Liver (tissue), 3 donors: Measurements from ENCODE around the gene USP47.

Experiments used
- HNF4A ChIP-seq, 2 donors: conservative IDR thresholded peaks; 2 replicates each; pipeline ENCODE4 v1.6.1; 2016; ENCODE audit warnings: antibody characterized with exemption in 2 of 2, mild to moderate bottlenecking in 2 of 2
- HNF4G ChIP-seq: IDR thresholded peaks from 2 replicates; pipeline ENCODE4 v1.6.1; 2016; ENCODE audit warnings: antibody characterized with exemption
- NR2F2 ChIP-seq: IDR thresholded peaks from 2 replicates; pipeline ENCODE4 v1.6.1; 2016; ENCODE audit warnings: antibody characterized with exemption
- RAD21 ChIP-seq, 2 donors: IDR thresholded peaks; 2 replicates each; pipeline ENCODE4 v1.6.1; 2016; ENCODE audit warnings: antibody characterized with exemption in 2 of 2, mild to moderate bottlenecking in 2 of 2
- RXRA ChIP-seq, 2 donors: IDR thresholded peaks; 2 replicates each; pipeline ENCODE4 v1.6.1; 2017 to 2018; ENCODE audit warnings: antibody characterized with exemption in 2 of 2, mild to moderate bottlenecking in 1 of 2
- SP1 ChIP-seq: IDR thresholded peaks from 2 replicates; pipeline ENCODE4 v1.6.1; 2018; ENCODE audit warnings: antibody characterized with exemption, mild to moderate bottlenecking
- TAF1 ChIP-seq: conservative IDR thresholded peaks from 2 replicates; pipeline ENCODE4 v1.6.1; 2016; ENCODE audit warnings: antibody characterized with exemption, mild to moderate bottlenecking
- YY1 ChIP-seq: IDR thresholded peaks from 2 replicates; pipeline ENCODE4 v1.6.1; 2016; ENCODE audit warnings: antibody characterized with exemption, mild to moderate bottlenecking
- TF ChIP-seq, protein P1 (sequence below): fragments of 150-350 bp; IDR thresholded peaks from 2 replicates; pipeline ENCODE4 v1.5.1; 2017; ENCODE audit warnings: improper control_type of control experiment, low read depth, low read length; ENCODE audit not compliant: missing input control
- TF ChIP-seq, protein P2 (sequence below): IDR thresholded peaks from 2 replicates; pipeline ENCODE4 v1.6.1; 2016; ENCODE audit warnings: antibody characterized with exemption, mild to moderate bottlenecking
- donor health status: healthy.
- donor health status: healthy.

DNA sequence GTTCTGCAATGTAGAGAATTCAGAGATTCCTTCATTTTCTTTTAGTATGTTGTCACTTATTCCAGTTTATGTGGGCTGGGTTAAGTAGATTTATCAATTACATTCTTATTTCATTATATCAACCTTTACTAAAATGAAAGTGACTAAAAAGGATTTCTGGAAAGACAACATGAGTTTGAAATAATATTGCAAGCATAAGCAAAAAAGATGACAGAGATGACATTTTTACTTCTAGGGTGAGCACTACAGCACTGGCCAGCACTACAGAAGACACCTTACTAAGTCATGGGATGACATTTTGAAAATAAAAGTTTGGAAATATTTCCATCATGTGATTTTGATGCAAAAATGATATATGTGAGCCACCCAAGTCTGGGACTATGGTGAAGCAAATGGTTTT lies 2.1 kb upstream of the USP47 start:
- TF ChIP-seq, protein P1, sequence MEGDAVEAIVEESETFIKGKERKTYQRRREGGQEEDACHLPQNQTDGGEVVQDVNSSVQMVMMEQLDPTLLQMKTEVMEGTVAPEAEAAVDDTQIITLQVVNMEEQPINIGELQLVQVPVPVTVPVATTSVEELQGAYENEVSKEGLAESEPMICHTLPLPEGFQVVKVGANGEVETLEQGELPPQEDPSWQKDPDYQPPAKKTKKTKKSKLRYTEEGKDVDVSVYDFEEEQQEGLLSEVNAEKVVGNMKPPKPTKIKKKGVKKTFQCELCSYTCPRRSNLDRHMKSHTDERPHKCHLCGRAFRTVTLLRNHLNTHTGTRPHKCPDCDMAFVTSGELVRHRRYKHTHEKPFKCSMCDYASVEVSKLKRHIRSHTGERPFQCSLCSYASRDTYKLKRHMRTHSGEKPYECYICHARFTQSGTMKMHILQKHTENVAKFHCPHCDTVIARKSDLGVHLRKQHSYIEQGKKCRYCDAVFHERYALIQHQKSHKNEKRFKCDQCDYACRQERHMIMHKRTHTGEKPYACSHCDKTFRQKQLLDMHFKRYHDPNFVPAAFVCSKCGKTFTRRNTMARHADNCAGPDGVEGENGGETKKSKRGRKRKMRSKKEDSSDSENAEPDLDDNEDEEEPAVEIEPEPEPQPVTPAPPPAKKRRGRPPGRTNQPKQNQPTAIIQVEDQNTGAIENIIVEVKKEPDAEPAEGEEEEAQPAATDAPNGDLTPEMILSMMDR, result no peak
- no peak for TF ChIP-seq TAF1
- TF ChIP-seq YY1, result no peak
- TF ChIP-seq RAD21 (IDR thresholded peaks at IDR 0.05), result no peak
- TF ChIP-seq, protein P2, sequence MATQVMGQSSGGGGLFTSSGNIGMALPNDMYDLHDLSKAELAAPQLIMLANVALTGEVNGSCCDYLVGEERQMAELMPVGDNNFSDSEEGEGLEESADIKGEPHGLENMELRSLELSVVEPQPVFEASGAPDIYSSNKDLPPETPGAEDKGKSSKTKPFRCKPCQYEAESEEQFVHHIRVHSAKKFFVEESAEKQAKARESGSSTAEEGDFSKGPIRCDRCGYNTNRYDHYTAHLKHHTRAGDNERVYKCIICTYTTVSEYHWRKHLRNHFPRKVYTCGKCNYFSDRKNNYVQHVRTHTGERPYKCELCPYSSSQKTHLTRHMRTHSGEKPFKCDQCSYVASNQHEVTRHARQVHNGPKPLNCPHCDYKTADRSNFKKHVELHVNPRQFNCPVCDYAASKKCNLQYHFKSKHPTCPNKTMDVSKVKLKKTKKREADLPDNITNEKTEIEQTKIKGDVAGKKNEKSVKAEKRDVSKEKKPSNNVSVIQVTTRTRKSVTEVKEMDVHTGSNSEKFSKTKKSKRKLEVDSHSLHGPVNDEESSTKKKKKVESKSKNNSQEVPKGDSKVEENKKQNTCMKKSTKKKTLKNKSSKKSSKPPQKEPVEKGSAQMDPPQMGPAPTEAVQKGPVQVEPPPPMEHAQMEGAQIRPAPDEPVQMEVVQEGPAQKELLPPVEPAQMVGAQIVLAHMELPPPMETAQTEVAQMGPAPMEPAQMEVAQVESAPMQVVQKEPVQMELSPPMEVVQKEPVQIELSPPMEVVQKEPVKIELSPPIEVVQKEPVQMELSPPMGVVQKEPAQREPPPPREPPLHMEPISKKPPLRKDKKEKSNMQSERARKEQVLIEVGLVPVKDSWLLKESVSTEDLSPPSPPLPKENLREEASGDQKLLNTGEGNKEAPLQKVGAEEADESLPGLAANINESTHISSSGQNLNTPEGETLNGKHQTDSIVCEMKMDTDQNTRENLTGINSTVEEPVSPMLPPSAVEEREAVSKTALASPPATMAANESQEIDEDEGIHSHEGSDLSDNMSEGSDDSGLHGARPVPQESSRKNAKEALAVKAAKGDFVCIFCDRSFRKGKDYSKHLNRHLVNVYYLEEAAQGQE, result no peak
- TF ChIP-seq SP1, result no peak
- TF ChIP-seq HNF4G, result no peak
- TF ChIP-seq HNF4A (conservative IDR thresholded peaks at IDR 0.05), result no peak
- TF ChIP-seq RXRA (IDR thresholded peaks at IDR 0.05), result no peak
- TF ChIP-seq NR2F2, result no peak
